GM12872 (cell line): ENCODE data around the gene REEP1.

Source experiments
- TF ChIP-seq, protein P1 (sequence below): IDR thresholded peaks from 3 replicates; pipeline ENCODE4 v1.5.1; 2011; ENCODE audit warnings: low read depth, mild to moderate bottlenecking, low read length, moderate library complexity; ENCODE audit not compliant: insufficient read depth

The REEP1 gene

DNA sequence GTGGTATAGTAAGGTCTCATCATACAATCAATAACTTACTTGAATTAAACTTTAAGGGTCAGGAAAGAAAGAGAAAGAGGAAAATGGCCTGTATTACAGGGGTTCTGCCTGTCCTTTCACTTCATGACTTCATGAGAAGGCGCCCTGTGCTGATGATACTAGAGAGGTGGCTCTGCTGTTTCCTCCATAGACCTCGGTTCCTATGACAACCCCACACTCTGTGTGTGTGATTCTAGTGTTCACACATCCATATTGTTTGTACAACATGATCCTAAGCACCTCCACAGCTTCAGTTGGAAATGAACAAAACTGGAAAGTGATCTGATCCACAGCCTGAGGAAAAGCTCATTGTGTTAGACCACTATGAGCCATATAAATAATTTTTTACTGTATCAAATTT, 7.0 kb upstream of the REEP1 start:
- TF ChIP-seq, protein P1, sequence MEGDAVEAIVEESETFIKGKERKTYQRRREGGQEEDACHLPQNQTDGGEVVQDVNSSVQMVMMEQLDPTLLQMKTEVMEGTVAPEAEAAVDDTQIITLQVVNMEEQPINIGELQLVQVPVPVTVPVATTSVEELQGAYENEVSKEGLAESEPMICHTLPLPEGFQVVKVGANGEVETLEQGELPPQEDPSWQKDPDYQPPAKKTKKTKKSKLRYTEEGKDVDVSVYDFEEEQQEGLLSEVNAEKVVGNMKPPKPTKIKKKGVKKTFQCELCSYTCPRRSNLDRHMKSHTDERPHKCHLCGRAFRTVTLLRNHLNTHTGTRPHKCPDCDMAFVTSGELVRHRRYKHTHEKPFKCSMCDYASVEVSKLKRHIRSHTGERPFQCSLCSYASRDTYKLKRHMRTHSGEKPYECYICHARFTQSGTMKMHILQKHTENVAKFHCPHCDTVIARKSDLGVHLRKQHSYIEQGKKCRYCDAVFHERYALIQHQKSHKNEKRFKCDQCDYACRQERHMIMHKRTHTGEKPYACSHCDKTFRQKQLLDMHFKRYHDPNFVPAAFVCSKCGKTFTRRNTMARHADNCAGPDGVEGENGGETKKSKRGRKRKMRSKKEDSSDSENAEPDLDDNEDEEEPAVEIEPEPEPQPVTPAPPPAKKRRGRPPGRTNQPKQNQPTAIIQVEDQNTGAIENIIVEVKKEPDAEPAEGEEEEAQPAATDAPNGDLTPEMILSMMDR, result no peak

DNA sequence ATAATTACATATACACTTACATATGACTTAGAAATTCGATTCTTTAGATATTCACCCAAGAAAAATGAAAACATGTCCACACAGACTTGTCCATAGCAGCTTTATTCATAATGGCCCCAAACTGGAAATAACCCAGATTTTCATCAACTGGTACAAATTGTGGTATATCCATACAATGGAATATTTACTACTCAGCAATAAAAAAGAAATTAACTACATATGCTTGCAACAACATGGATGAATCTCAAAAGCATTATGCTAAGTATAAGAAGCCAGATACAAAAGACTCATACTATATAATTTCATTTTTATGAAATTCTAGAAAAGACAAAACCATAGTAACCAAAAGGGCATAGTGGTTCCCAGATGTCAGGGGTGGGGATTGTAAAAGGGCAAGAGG, 5.1 kb upstream of the REEP1 start:
- TF ChIP-seq, protein P1, result no peak

DNA sequence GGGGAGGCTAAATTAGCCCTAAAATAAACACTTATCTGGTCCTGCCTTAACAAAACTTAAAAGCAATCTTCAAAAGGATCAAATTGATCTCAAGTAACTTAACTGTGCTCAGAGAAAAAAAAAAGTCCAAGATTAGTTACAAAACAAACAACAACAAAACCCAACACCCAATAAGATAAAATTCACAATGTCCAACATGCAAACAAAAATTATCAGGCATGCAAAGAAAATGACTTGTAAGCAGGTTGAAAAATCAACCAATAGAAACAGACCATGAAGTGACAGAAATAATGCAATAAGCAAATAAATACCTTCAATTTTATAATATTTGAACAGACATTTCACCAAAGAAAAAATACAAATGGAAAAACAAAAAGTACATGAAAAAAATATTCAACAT, 4.0 kb upstream of the REEP1 start:
- TF ChIP-seq, protein P1, result no peak

DNA sequence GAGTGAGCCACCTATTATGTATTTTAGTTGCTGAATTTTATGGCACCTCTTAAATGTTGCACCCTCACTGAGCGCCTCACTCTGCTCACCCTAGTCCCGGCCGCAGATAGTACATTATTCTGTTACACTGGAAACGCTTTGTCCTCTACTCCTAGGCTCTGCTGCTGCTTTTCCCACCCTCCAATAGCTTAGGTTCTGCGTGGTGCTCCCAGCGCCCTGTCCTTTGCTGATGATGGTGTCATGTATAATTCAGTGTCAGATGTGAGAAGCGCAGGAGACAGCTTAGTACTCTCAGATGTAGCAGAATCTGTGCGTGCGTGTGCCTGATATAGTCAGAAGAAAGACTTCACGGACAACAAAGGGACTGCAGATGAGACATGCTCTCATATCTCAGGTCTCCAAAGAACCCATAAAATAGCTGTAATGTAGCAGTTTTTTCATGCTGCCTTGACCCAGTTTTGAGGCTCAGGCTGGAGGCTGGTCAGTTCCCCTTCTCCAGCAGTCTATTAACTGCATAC, 1.4 kb upstream of the REEP1 start:
- TF ChIP-seq, protein P1, result no peak

DNA sequence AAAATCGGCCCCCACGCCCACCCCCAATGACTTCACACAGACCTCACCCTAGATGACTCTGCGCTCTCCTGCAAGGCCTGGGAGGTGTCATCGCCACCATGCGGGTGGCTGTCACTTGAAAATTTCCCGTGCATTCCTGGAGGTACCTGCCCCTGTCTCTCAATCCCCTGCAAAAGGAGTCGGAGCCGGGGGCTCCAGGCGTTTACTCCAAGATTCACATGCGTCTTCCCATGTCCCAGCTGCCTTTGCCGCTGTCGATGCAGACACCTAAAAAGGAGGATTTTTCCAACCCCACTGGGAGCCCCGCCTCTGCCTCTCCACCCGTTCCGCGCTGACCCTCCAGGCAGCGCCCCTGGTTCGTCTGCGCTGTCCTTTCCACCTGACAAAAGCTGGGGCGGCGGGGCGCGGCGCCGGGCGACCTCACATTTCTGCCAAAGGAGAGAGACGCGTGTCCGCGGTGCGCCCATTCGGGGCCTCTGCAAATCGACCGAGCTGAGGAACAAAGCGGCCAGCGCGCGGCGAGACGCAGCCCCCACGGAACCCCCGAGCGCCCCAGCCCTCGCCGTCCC, 667 bp downstream of the REEP1 start:
- TF ChIP-seq, protein P1, result no peak

DNA sequence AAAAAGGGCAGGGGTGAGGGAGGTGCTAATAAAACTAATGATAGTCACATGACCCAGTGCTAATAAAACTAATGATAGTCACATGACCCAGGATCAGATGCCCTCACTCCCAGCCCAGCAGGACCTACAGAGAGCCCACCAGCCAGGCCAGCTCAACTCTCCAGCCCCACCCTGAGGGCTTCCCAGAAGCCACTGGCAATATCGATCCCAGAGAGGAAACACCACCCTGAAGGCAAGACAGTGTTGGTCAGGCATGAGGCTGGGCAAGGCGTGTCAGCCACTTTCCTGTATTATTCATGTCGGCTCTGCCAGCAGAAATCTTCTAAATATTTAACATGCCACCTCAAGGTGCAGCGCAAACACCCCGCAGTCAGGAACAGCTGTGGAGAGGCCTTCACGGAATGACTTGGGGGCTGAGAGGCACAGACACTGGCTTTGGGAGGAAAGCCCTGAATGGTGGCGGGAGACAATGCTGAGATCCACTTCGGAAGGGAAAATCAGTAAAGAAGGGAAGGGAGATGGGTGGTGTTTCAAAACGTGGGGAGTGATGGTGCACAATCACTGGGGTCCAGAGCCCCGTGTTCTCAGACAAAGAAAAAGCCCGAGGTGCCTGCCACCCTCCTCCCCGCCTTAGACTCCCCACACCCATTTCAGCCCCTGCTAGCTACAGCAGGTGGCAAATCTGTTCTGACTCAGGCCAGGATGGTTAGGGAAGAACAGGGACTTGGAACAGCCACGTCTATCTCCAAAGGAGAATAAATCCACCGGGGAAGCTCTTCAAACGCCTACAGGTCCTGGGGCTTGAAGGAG, 1.4 kb downstream of the REEP1 start:
- TF ChIP-seq, protein P1, result no peak

- TF ChIP-seq, protein P1, result no peak
These were observed 4.0 kb downstream of the REEP1 start for GRCh38 chr2:86333378-86333777.
